GM12878 (cell line): ENCODE results near the gene ZNF423. TPM values are rescaled to one million over a fixed set of nuclear protein-coding genes. Genes with fewer than 3 reads are reported as not detected.

Experiments used
- ATAC-seq: fragments of 200-7000 bp; cut with Tn5 transposase; 3 replicates; pipeline ENCODE4 v1.9.1; 2020; ENCODE audit warnings: mild to moderate bottlenecking, moderate library complexity
- BruUV-seq: library from RNA; stranded (reverse); fragments of 400-500 nt; replicated peaks from 2 replicates; lab custom pipeline; 2021; lab: Mats Ljungman, UMichigan
- CTCF ChIA-PET: fragments of 300-600 bp; sonication (Branson Sonifier 250); formaldehyde crosslinking; extraction: SDS; loops from one replicate; lab custom pipeline; 2021; ENCODE audit warnings: inconsistent platforms; lab: Yijun Ruan, JAX
- POLR2A ChIA-PET: fragments of 350-600 bp; formaldehyde crosslinking; extraction: SDS; loops from one replicate; lab custom pipeline; 2021; ENCODE audit warnings: inconsistent platforms; lab: Charles Lee
- RAD21 ChIA-PET: fragments of 300-600 bp; sonication (Branson Sonifier 250); formaldehyde crosslinking; loops from one replicate; lab custom pipeline; 2023; ENCODE audit warnings: antibody characterized with exemption; ENCODE audit not compliant: unreplicated experiment; lab: Charles Lee
- SMC1A ChIA-PET: fragments of 300-600 bp; sonication (Branson Sonifier 250); formaldehyde crosslinking; loops from one replicate; lab custom pipeline; 2023; ENCODE audit not compliant: unreplicated experiment, uncharacterized antibody; lab: Charles Lee
- DNase-seq: peaks from one replicate; pipeline ENCODE4 v3.0.0-alpha.2; 2011; ENCODE audit warnings: low read depth, low spot score
- FAIRE-seq: peaks from 3 replicates; lab custom pipeline; 2011; peaks lifted over from hg19 to GRCh38; lab: Jason Lieb, UNC
- H2AFZ ChIP-seq: 2 replicates; pipeline ENCODE4 v1.6.0; 2011; ENCODE audit warnings: low read depth, low read length, control low read depth; ENCODE audit not compliant: control insufficient read depth
- H3K27ac ChIP-seq: 2 replicates; pipeline ENCODE4 v1.5.1; 2011; ENCODE audit warnings: control low read depth; ENCODE audit not compliant: control insufficient read depth, insufficient read depth
- H3K27me3 ChIP-seq, 2 experiments: replicated peaks in 1 of 2; 2 replicates each; pipeline versions ENCODE4 v1.6.0 to v1.6.1; 2011; ENCODE audit warnings: low read length in 1 of 2; ENCODE audit not compliant: control insufficient read depth in 2 of 2, insufficient read depth in 2 of 2
- H3K36me3 ChIP-seq, 2 experiments: 2 replicates each; pipeline ENCODE4 v1.5.1; 2011; ENCODE audit warnings: low read length in 1 of 2; ENCODE audit not compliant: control insufficient read depth in 2 of 2, insufficient read depth in 2 of 2
- H3K4me1 ChIP-seq: 2 replicates; pipeline ENCODE4 v1.6.1; 2011; ENCODE audit warnings: mild to moderate bottlenecking, low read length, moderate library complexity, mixed read lengths; ENCODE audit not compliant: control insufficient read depth, insufficient read depth
- H3K4me2 ChIP-seq: 2 replicates; pipeline ENCODE4 v1.6.0; 2011; ENCODE audit warnings: control low read depth; ENCODE audit not compliant: control insufficient read depth, insufficient read depth
- H3K4me3 ChIP-seq: fragments of 200-600 bp; sonication (generic); 2 replicates; pipeline ENCODE4 v1.5.1; 2016
- H3K79me2 ChIP-seq: 2 replicates; pipeline ENCODE4 v1.6.0; 2011; ENCODE audit warnings: low read length; ENCODE audit not compliant: control insufficient read depth, insufficient read depth
- H3K9ac ChIP-seq: 2 replicates; pipeline ENCODE4 v1.8.0; 2011; ENCODE audit warnings: low read length, control low read depth, mixed read lengths; ENCODE audit not compliant: control insufficient read depth, insufficient read depth
- H3K9me3 ChIP-seq: replicated peaks from 3 replicates; pipeline ENCODE4 v1.5.1; 2011; ENCODE audit warnings: mild to moderate bottlenecking, low read length; ENCODE audit not compliant: control insufficient read depth, insufficient read depth
- H4K20me1 ChIP-seq: 2 replicates; pipeline ENCODE4 v1.6.0; 2011; ENCODE audit not compliant: control insufficient read depth, insufficient read depth
- ASH2L ChIP-seq: fragments of 300-600, 200-600 bp; sonication (generic); IDR thresholded peaks from 2 replicates; pipeline ENCODE4 v1.6.1; 2017; ENCODE audit warnings: low read depth, mild to moderate bottlenecking, borderline replicate concordance
- ATF7 ChIP-seq: fragments of 450-650 bp; IDR thresholded peaks from 2 replicates; pipeline ENCODE4 v1.6.1; 2016; ENCODE audit warnings: low read depth, mild to moderate bottlenecking
- BACH1 ChIP-seq: fragments of 450-650 bp; IDR thresholded peaks from 2 replicates; pipeline ENCODE4 v1.6.1; 2017; ENCODE audit warnings: mild to moderate bottlenecking, borderline replicate concordance
- EP300 ChIP-seq, 2 experiments: fragments of 150-350 bp in 1 of 2; IDR thresholded peaks; 2 replicates each; pipeline ENCODE4 v1.6.1; 2011 to 2012; ENCODE audit warnings: low read depth in 2 of 2, low read length in 2 of 2, borderline replicate concordance in 1 of 2, improper control_type of control experiment in 1 of 2, inconsistent platforms in 1 of 2; ENCODE audit not compliant: control insufficient read depth in 1 of 2
- GATAD2B ChIP-seq: fragments of 450-650 bp; conservative IDR thresholded peaks from 2 replicates; pipeline ENCODE4 v1.6.1; 2017; ENCODE audit warnings: low read depth, mild to moderate bottlenecking, moderate library complexity
- KDM1A ChIP-seq: fragments of 200-600 bp; sonication (generic); IDR thresholded peaks from 2 replicates; pipeline ENCODE4 v1.6.1; 2016; ENCODE audit warnings: borderline replicate concordance
- MEF2B ChIP-seq: fragments of 450-650 bp; IDR thresholded peaks from 2 replicates; pipeline ENCODE4 v1.6.1; 2018; ENCODE audit warnings: mild to moderate bottlenecking, moderate library complexity; ENCODE audit not compliant: partially characterized antibody, poor library complexity, severe bottlenecking
- NFYA ChIP-seq: IDR thresholded peaks from 2 replicates; pipeline ENCODE4 v1.6.1; 2011; ENCODE audit warnings: low read depth, mild to moderate bottlenecking, low read length, improper control_type of control experiment, borderline replicate concordance
- POLR2AphosphoS2 ChIP-seq: IDR thresholded peaks from 2 replicates; pipeline ENCODE4 v1.6.1; 2011; ENCODE audit warnings: low read depth, mild to moderate bottlenecking, low read length, improper control_type of control experiment, moderate library complexity
- POU2F2 ChIP-seq: IDR thresholded peaks from 3 replicates; pipeline ENCODE4 v1.6.1; 2011; ENCODE audit warnings: low read depth, mild to moderate bottlenecking, low read length, borderline replicate concordance
- RCOR1 ChIP-seq: conservative IDR thresholded peaks from 2 replicates; pipeline ENCODE4 v1.6.1; 2012; ENCODE audit warnings: low read depth, low read length, improper control_type of control experiment
- RELA ChIP-seq: fragments of 450-650 bp; IDR thresholded peaks from 2 replicates; pipeline ENCODE4 v1.8.0; 2014; ENCODE audit warnings: borderline replicate concordance; ENCODE audit not compliant: partially characterized antibody
- RUNX3 ChIP-seq: IDR thresholded peaks from 2 replicates; pipeline ENCODE4 v1.6.1; 2012; ENCODE audit warnings: low read length, inconsistent platforms
- SIX5 ChIP-seq: IDR thresholded peaks from 2 replicates; pipeline ENCODE4 v1.6.1; 2011; ENCODE audit warnings: mild to moderate bottlenecking, low read depth, low read length, moderate library complexity; ENCODE audit not compliant: severe bottlenecking
- TAF1 ChIP-seq: IDR thresholded peaks from 2 replicates; pipeline ENCODE4 v1.6.1; 2011; ENCODE audit warnings: mild to moderate bottlenecking, low read depth, low read length, borderline replicate concordance
- ZNF384 ChIP-seq: IDR thresholded peaks from 2 replicates; pipeline ENCODE4 v1.6.1; 2012; ENCODE audit warnings: low read depth, mild to moderate bottlenecking, low read length, improper control_type of control experiment, borderline replicate concordance
- WGBS: methylation state at CpG from one replicate; pipeline ENCODE4 v1.1.6; 2016; ENCODE audit warnings: low lambda C conversion rate; ENCODE audit not compliant: insufficient replicate concordance, insufficient coverage; ENCODE audit errors: missing lambda C conversion rate; 5-methylcytosine and 5-hydroxymethylcytosine counted together
- in situ Hi-C: fragments of 300-500 bp; cut with MboI; formaldehyde crosslinking; loops from 9 replicates; pipeline ENCODE4 v1.14.3; 2018; ENCODE audit warnings: mixed read lengths
- intact Hi-C: fragments of 100-400 bp; cut with micrococcal nuclease; formaldehyde crosslinking; loops from one replicate; pipeline ENCODE4 v1.14.2; 2022; ENCODE audit not compliant: unreplicated experiment
- polyA plus RNA-seq, 11 experiments: library from polyadenylated mRNA; depleted of rRNA in 4 of 11; unstranded in 6 of 11; stranded (reverse) in 5 of 11; fragments of >200 nt; fragmentation: Nextera tagmentation in 4 of 11; fragmentation: Illumina TruSeq in 1 of 11; extraction: Ambion mirVana in 4 of 11; extraction: Trizol in 1 of 11; gene quantifications; 1 replicate in 1 of 11; 2 replicates in 10 of 11; pipeline versions ENCODE4 v1.2.1 to v1.2.3, GENCODE V29; 2011 to 2016; ENCODE audit warnings: inconsistent platforms in 2 of 11, missing spikeins in 2 of 11, low read depth in 1 of 11
- total RNA-seq, 4 experiments: library from RNA; depleted of rRNA in 3 of 4; stranded (reverse); fragments of >200 nt in 3 of 4; fragmentation: Illumina TruSeq in 1 of 4; extraction: Trizol in 1 of 4; gene quantifications; 2 replicates each; pipeline versions ENCODE4 v1.2.1 to v1.2.3, GENCODE V29; 2013 to 2021
- TF ChIP-seq, protein P1 (sequence below): fragments of 450-650 bp; IDR thresholded peaks from 2 replicates; pipeline ENCODE4 v1.6.1; 2016; ENCODE audit warnings: mild to moderate bottlenecking
- TF ChIP-seq, protein P2 (sequence below): IDR thresholded peaks from 2 replicates; pipeline ENCODE4 v1.6.1; 2012; ENCODE audit warnings: low read depth, low read length, improper control_type of control experiment
- TF ChIP-seq, protein P3 (sequence below): fragments of 450-650 bp; formaldehyde crosslinking; IDR thresholded peaks from 2 replicates; pipeline ENCODE4 v1.4.0; 2022; ENCODE audit warnings: mild to moderate bottlenecking, moderate library complexity

ZNF423 gene
- total and polyA plus RNA-seq, 10 of the 15 experiments (the other 5 are each of a cell fraction or from before 2014, with no cell fraction given): 0.03 to 0.64 (median 0.10) TPM

DNA sequence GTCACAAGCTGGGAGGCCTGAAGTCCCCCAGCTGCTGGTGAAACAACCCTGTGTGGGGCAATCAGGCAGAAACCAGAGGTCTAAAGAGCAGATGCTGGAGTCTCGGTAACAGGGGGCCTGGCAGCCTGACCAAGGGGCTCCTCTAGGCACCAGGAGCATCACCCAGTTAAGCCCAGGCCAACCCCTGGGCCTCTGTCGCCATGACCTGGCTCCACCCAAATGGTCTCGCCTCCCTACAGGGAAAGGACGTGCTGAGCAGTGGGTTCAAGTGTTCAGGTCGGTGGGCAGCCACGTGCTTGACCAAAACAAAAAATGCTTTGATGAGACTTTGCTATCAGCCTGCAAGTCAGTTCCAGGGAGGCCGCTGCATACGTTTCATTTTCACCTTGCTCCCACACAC, 240.3 kb downstream of the ZNF423 start:
- in situ Hi-C loops (no loop called here), intact Hi-C loops (no loop called here)
- no TSS peak for BruUV-seq
- H3K27me3 ChIP-seq: peaks cover 0 to 1% of the 10 kb centered on the region in 2 experiments; a peak in 2 of 4 replicates
- ChIA-PET CTCF (no interaction called here), RAD21 (no interaction called here), POLR2A (no interaction called here), SMC1A (no interaction called here)
- H3K79me2 ChIP-seq: no peaks in the 10 kb centered on the region
- H3K36me3 ChIP-seq: no peaks in the 10 kb centered on the region
- H3K4me3 ChIP-seq: no peak overlapping the region
- H3K4me1 ChIP-seq: no peaks in the 10 kb centered on the region
- peaks cover 7% of the 10 kb centered on the region; the same call in 2 of the 3 replicates for H3K9me3 ChIP-seq
- 15% methylated on average over 8 of the region's 8 CpGs for WGBS
- no peak for FAIRE-seq
- TF ChIP-seq ATF7 (no peak), ZNF384 (no peak), RCOR1 (no peak), NFYA (no peak), POLR2AphosphoS2 (no peak), GATAD2B (no peak), RUNX3 (no peak), MEF2B (no peak), EP300 (IDR thresholded peaks at IDR 0.05; ENCODE audit: borderline replicate concordance in 1 of 2, control insufficient read depth in 1 of 2, low read depth in 2 of 2, low read length in 2 of 2) (no peak), BACH1 (no peak), TAF1 (no peak), KDM1A (no peak), RELA (no peak), SIX5 (no peak), POU2F2 (no peak), ASH2L (no peak)
- TF ChIP-seq, protein P1, sequence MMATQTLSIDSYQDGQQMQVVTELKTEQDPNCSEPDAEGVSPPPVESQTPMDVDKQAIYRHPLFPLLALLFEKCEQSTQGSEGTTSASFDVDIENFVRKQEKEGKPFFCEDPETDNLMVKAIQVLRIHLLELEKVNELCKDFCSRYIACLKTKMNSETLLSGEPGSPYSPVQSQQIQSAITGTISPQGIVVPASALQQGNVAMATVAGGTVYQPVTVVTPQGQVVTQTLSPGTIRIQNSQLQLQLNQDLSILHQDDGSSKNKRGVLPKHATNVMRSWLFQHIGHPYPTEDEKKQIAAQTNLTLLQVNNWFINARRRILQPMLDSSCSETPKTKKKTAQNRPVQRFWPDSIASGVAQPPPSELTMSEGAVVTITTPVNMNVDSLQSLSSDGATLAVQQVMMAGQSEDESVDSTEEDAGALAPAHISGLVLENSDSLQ: no peak
- TF ChIP-seq, protein P2, sequence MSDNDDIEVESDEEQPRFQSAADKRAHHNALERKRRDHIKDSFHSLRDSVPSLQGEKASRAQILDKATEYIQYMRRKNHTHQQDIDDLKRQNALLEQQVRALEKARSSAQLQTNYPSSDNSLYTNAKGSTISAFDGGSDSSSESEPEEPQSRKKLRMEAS: no peak
- TF ChIP-seq, protein P3, sequence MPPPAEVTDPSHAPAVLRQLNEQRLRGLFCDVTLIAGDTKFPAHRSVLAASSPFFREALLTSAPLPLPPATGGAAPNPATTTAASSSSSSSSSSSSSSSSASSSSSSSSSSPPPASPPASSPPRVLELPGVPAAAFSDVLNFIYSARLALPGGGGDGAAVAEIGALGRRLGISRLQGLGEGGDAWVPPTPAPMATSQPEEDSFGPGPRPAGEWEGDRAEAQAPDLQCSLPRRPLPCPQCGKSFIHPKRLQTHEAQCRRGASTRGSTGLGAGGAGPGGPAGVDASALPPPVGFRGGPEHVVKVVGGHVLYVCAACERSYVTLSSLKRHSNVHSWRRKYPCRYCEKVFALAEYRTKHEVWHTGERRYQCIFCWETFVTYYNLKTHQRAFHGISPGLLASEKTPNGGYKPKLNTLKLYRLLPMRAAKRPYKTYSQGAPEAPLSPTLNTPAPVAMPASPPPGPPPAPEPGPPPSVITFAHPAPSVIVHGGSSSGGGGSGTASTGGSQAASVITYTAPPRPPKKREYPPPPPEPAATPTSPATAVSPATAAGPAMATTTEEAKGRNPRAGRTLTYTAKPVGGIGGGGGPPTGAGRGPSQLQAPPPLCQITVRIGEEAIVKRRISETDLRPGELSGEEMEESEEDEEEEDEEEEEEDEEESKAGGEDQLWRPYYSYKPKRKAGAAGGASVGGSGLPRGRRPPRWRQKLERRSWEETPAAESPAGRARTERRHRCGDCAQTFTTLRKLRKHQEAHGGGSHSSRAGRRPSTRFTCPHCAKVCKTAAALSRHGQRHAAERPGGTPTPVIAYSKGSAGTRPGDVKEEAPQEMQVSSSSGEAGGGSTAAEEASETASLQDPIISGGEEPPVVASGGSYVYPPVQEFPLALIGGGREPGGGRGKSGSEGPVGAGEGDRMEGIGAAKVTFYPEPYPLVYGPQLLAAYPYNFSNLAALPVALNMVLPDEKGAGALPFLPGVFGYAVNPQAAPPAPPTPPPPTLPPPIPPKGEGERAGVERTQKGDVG: no peak
- no peaks in the 10 kb centered on the region for H4K20me1 ChIP-seq
- H3K9ac ChIP-seq: no peak overlapping the region
- DNase-seq: no peak
- no peak overlapping the region for H2AFZ ChIP-seq
- H3K4me2 ChIP-seq: no peak overlapping the region
- H3K27ac ChIP-seq: no peak overlapping the region
- no peak for ATAC-seq
